CD14-positive monocyte (primary cell): ENCODE data around the gene SGCD. TPM values are rescaled to one million over a fixed set of nuclear protein-coding genes. Genes with fewer than 3 reads are reported as not detected.

ENCODE experiments used
- DNase-seq, 3 donors: peaks; one replicate each; pipeline ENCODE4 v3.0.0-alpha.2; 2011 to 2022
- H2AFZ ChIP-seq: 2 replicates; pipeline ENCODE4 v1.6.0; 2012; ENCODE audit warnings: mild to moderate bottlenecking, low read depth, low read length, inconsistent platforms; ENCODE audit not compliant: insufficient read depth, poor library complexity, severe bottlenecking
- H3K27ac ChIP-seq, 2 donors: 1 replicate in 1 of 2; 2 replicates in 1 of 2; pipeline ENCODE4 v1.5.1; 2012 to 2013; ENCODE audit warnings: low read length in 2 of 2, control low read depth in 1 of 2, inconsistent platforms in 1 of 2, low read depth in 1 of 2, mild to moderate bottlenecking in 1 of 2
- H3K27me3 ChIP-seq, 2 donors: one replicate each; pipeline versions ENCODE4 v1.6.0 to v1.6.1; 2011 to 2013; ENCODE audit warnings: low read length in 2 of 2; ENCODE audit not compliant: control insufficient read depth in 2 of 2, insufficient read depth in 2 of 2
- H3K36me3 ChIP-seq, 2 donors: replicated peaks in 1 of 2; 1 replicate in 1 of 2; 2 replicates in 1 of 2; pipeline versions ENCODE4 v1.5.1 to v1.6.1; 2012 to 2013; ENCODE audit warnings: low read length in 2 of 2, control low read depth in 1 of 2, inconsistent platforms in 1 of 2, mild to moderate bottlenecking in 1 of 2; ENCODE audit not compliant: insufficient read depth in 2 of 2, control insufficient read depth in 1 of 2
- H3K4me1 ChIP-seq, 2 donors: 1 replicate in 1 of 2; 2 replicates in 1 of 2; pipeline versions ENCODE4 v1.5.1 to v1.6.1; 2012 to 2013; ENCODE audit warnings: low read length in 2 of 2, control low read depth in 1 of 2, inconsistent platforms in 1 of 2, mild to moderate bottlenecking in 1 of 2, moderate library complexity in 1 of 2; ENCODE audit not compliant: insufficient read depth in 2 of 2, control insufficient read depth in 1 of 2
- H3K4me2 ChIP-seq: replicated peaks from 2 replicates; pipeline ENCODE3; 2012; ENCODE audit warnings: low read length, moderate library complexity, mild to moderate bottlenecking; ENCODE audit not compliant: poor library complexity, severe bottlenecking; ENCODE audit errors: extremely low read depth
- H3K4me3 ChIP-seq, 3 experiments: fragments of 200-600 bp in 1 of 3; sonication (generic) in 1 of 3; replicated peaks in 1 of 3; 1 replicate in 2 of 3; 2 replicates in 1 of 3; pipeline ENCODE4 v1.5.1; 2011 to 2013; ENCODE audit warnings: low read length in 3 of 3, mild to moderate bottlenecking in 3 of 3, control low read depth in 2 of 3, low read depth in 2 of 3, inconsistent platforms in 1 of 3, moderate library complexity in 1 of 3
- H3K79me2 ChIP-seq: 2 replicates; pipeline ENCODE4 v1.6.0; 2012; ENCODE audit warnings: mild to moderate bottlenecking, control low read depth, inconsistent platforms, low read length, moderate library complexity; ENCODE audit not compliant: insufficient read depth
- H3K9ac ChIP-seq: 2 replicates; pipeline ENCODE4 v1.6.0; 2017; ENCODE audit warnings: low read length, mild to moderate bottlenecking; ENCODE audit not compliant: insufficient read depth, poor library complexity, severe bottlenecking
- H3K9me3 ChIP-seq, 2 donors: replicated peaks in 1 of 2; 1 replicate in 1 of 2; 2 replicates in 1 of 2; pipeline versions ENCODE4 v1.5.1 to v1.6.1; 2012 to 2013; ENCODE audit warnings: low read length in 2 of 2, control low read depth in 1 of 2; ENCODE audit not compliant: control insufficient read depth in 1 of 2, insufficient read depth in 1 of 2
- H4K20me1 ChIP-seq: 2 replicates; pipeline ENCODE4 v1.6.0; 2012; ENCODE audit warnings: mild to moderate bottlenecking, low read length, control low read depth, moderate library complexity; ENCODE audit not compliant: insufficient read depth
- H3K27ac Mint-ChIP-seq, 7 donors: one replicate each; pipeline ENCODE4 v1.8.0; 2020; ENCODE audit warnings: mild to moderate bottlenecking in 7 of 7, mixed read lengths in 7 of 7, moderate library complexity in 6 of 7, inconsistent platforms in 2 of 7
- H3K27me3 Mint-ChIP-seq, 3 donors: one replicate each; pipeline ENCODE4 v1.8.0; 2021 to 2022; ENCODE audit warnings: low read depth in 3 of 3, mild to moderate bottlenecking in 3 of 3, mixed read lengths in 3 of 3, moderate library complexity in 3 of 3, inconsistent platforms in 1 of 3
- H3K36me3 Mint-ChIP-seq, 2 donors: one replicate each; pipeline ENCODE4 v1.8.0; 2020; ENCODE audit warnings: mixed read lengths in 2 of 2, inconsistent platforms in 1 of 2, mild to moderate bottlenecking in 1 of 2
- H3K4me1 Mint-ChIP-seq: one replicate; pipeline ENCODE4 v1.8.0; 2020; ENCODE audit warnings: mild to moderate bottlenecking, mixed read lengths
- H3K4me3 Mint-ChIP-seq, 2 donors: one replicate each; pipeline ENCODE4 v1.8.0; 2020; ENCODE audit warnings: mild to moderate bottlenecking in 2 of 2, mixed read lengths in 2 of 2, moderate library complexity in 1 of 2
- H3K9me3 Mint-ChIP-seq, 7 donors: one replicate each; pipeline ENCODE4 v1.8.0; 2020 to 2022; ENCODE audit warnings: mixed read lengths in 7 of 7, mild to moderate bottlenecking in 6 of 7, moderate library complexity in 6 of 7, inconsistent platforms in 2 of 7
- WGBS: methylation state at CpG from one replicate; pipeline ENCODE4 v1.1.5; 2013; ENCODE audit warnings: missing lambda C conversion rate; ENCODE audit not compliant: insufficient coverage; 5-methylcytosine and 5-hydroxymethylcytosine counted together
- intact Hi-C, 2 donors: fragments of 100-400 bp; cut with micrococcal nuclease; formaldehyde crosslinking; loops; one replicate each; pipeline versions ENCODE4 v1.15.0 to v1.15.1; 2023
- polyA plus RNA-seq, 3 donors: library from polyadenylated mRNA; depleted of rRNA in 1 of 3; unstranded in 2 of 3; stranded (reverse) in 1 of 3; fragments of 300-500 nt in 2 of 3; fragments of >200 nt in 1 of 3; fragmentation: Illumina TruSeq in 2 of 3; gene quantifications; 1 replicate in 2 of 3; 2 replicates in 1 of 3; pipeline ENCODE4 v1.2.3, GENCODE V29; 2012 to 2021
- TF ChIP-seq, protein P1 (sequence below): fragments of 200-600 bp; IDR thresholded peaks from one replicate; pipeline ENCODE4 v1.8.0; 2022; ENCODE audit warnings: antibody characterized with exemption, mild to moderate bottlenecking

Gene SGCD
- polyA plus RNA-seq, 3 donors = not detected

DNA sequence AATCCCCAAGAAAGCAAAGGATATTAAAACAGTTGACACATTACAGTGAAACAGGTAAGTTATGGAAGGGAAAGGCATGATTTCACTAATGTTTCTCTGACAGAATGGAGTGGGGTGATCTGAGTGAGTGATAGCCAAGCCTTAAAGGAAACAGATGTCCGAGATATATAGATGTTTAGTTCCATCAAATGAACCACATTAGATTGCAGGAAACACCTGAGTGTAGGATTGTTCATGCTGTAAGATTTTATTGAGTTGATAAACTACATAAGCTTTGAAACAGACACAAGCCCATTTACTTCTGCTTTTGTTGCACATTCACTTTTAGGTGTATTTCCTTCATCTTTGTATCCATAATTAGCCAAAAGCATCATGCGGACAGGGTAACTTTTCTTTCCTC is 356.0 kb downstream of the SGCD start:
- no peaks in the 10 kb centered on the region for H3K36me3 Mint-ChIP-seq
- TF ChIP-seq, protein P1, sequence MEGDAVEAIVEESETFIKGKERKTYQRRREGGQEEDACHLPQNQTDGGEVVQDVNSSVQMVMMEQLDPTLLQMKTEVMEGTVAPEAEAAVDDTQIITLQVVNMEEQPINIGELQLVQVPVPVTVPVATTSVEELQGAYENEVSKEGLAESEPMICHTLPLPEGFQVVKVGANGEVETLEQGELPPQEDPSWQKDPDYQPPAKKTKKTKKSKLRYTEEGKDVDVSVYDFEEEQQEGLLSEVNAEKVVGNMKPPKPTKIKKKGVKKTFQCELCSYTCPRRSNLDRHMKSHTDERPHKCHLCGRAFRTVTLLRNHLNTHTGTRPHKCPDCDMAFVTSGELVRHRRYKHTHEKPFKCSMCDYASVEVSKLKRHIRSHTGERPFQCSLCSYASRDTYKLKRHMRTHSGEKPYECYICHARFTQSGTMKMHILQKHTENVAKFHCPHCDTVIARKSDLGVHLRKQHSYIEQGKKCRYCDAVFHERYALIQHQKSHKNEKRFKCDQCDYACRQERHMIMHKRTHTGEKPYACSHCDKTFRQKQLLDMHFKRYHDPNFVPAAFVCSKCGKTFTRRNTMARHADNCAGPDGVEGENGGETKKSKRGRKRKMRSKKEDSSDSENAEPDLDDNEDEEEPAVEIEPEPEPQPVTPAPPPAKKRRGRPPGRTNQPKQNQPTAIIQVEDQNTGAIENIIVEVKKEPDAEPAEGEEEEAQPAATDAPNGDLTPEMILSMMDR = no peak
- no peak overlapping the region for H3K4me3 Mint-ChIP-seq
- Histone ChIP-seq H3K9ac (no peak overlapping the region), H2AFZ (no peak overlapping the region), H3K9me3 (no peaks in the 10 kb centered on the region), H3K4me1 (no peaks in the 10 kb centered on the region), H3K4me3 (no peak overlapping the region), H3K27me3 (no peaks in the 10 kb centered on the region), H3K27ac (no peak overlapping the region), H4K20me1 (no peaks in the 10 kb centered on the region), H3K79me2 (no peaks in the 10 kb centered on the region), H3K4me2 (no peak overlapping the region), H3K36me3 (no peaks in the 10 kb centered on the region)
- no peak overlapping the region for H3K27ac Mint-ChIP-seq
- WGBS = no CpG with 5 or more reads among the region's 2 CpGs
- intact Hi-C loops = no loop called here
- no peak for DNase-seq
- H3K4me1 Mint-ChIP-seq = no peaks in the 10 kb centered on the region
- H3K9me3 Mint-ChIP-seq = peaks cover 0 to 3% (median 0%) of the 10 kb centered on the region in 7 donors
- H3K27me3 Mint-ChIP-seq = peaks cover 0 to 2% (median 1%) of the 10 kb centered on the region in 3 donors

DNA sequence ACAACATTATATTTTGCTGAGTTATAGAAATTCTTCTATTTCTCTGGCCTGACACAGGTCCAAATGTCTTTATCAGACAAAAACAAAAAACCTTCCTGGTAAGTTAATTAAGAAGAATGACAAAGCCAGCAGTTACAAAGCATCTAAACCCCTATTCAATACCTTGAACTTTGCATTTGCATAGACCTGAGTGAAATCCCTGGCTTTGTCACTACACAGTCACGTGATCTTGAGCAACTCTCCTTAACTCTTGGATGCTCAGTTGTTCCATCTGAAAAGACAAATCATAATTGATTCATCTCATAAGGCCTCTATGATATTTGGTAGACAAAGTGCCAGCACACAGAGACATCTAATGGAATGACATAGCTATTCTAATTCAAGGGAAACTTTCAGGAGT is 356.5 kb downstream of the SGCD start:
- no peak overlapping the region for H3K9ac ChIP-seq
- peaks cover 0 to 4% (median 0%) of the 10 kb centered on the region in 7 donors for H3K9me3 Mint-ChIP-seq
- no peak overlapping the region for H3K27ac Mint-ChIP-seq
- H3K27me3 ChIP-seq = no peaks in the 10 kb centered on the region
- no peak overlapping the region for H3K27ac ChIP-seq
- H3K4me3 Mint-ChIP-seq = no peak overlapping the region
- no peak overlapping the region for H3K4me3 ChIP-seq
- H4K20me1 ChIP-seq = no peaks in the 10 kb centered on the region
- H3K4me1 ChIP-seq = no peaks in the 10 kb centered on the region
- no peaks in the 10 kb centered on the region for H3K36me3 ChIP-seq
- no peaks in the 10 kb centered on the region for H3K4me1 Mint-ChIP-seq
- no peaks in the 10 kb centered on the region for H3K36me3 Mint-ChIP-seq
- H3K4me2 ChIP-seq = no peak overlapping the region
- H3K9me3 ChIP-seq = no peaks in the 10 kb centered on the region
- WGBS = 40% methylated on average over 1 of the region's 1 CpG
- H3K27me3 Mint-ChIP-seq = peaks cover 0 to 2% (median 1%) of the 10 kb centered on the region in 3 donors
- TF ChIP-seq, protein P1 = no peak
- intact Hi-C loops = no loop called here
- no peak for DNase-seq
- no peak overlapping the region for H2AFZ ChIP-seq
- no peaks in the 10 kb centered on the region for H3K79me2 ChIP-seq
